Panc1 (cell line): Measurements from ENCODE around the gene COL6A3. TPM values are rescaled to one million over a fixed set of nuclear protein-coding genes. Genes with fewer than 3 reads are reported as not detected.

Source experiments
- ATAC-seq: fragments of 200-7000 bp; cut with Tn5 transposase; 2 replicates; pipeline ENCODE4 v1.9.1; 2020; ENCODE audit warnings: mild to moderate bottlenecking, moderate library complexity
- BruUV-seq: library from RNA; stranded (reverse); fragments of 400-500 nt; replicated peaks from 2 replicates; lab custom pipeline; 2021; lab: Mats Ljungman, UMichigan
- CTCF ChIA-PET: fragments of 300-600 bp; sonication (Branson Sonifier 250); formaldehyde crosslinking; loops from one replicate; lab custom pipeline; 2022; ENCODE audit warnings: antibody characterized with exemption; lab: Charles Lee
- POLR2A ChIA-PET: fragments of 300-600 bp; sonication (Branson Sonifier 250); formaldehyde crosslinking; loops from one replicate; lab custom pipeline; 2022; ENCODE audit warnings: antibody characterized with exemption; lab: Charles Lee
- DNase-seq: peaks from one replicate; pipeline ENCODE4 v3.0.0-alpha.2; 2010; ENCODE audit warnings: low read depth, low spot score
- H3K27ac ChIP-seq: 2 replicates; pipeline ENCODE4 v1.5.1; 2011; ENCODE audit warnings: mild to moderate bottlenecking, low read length, inconsistent platforms
- H3K27me3 ChIP-seq: fragments of 200-500 bp; sonication (Bioruptor generic); 2 replicates; pipeline ENCODE4 v1.6.0; 2014; ENCODE audit warnings: low read length, inconsistent platforms; ENCODE audit not compliant: control insufficient read depth, insufficient read depth
- H3K36me3 ChIP-seq: fragments of 200-500 bp; sonication (Bioruptor generic); 2 replicates; pipeline ENCODE4 v1.5.1; 2014; ENCODE audit warnings: inconsistent platforms, mild to moderate bottlenecking, low read length, moderate library complexity; ENCODE audit not compliant: control insufficient read depth, insufficient read depth
- H3K4me1 ChIP-seq: 2 replicates; pipeline ENCODE4 v1.5.1; 2011; ENCODE audit warnings: inconsistent platforms, mild to moderate bottlenecking, low read length, moderate library complexity; ENCODE audit not compliant: control insufficient read depth, insufficient read depth
- H3K4me3 ChIP-seq, 2 experiments: 2 replicates each; pipeline ENCODE4 v1.5.1; 2011 to 2012; ENCODE audit warnings: low read depth in 2 of 2, low read length in 2 of 2, mild to moderate bottlenecking in 2 of 2, inconsistent platforms in 1 of 2, moderate library complexity in 1 of 2
- H3K9me3 ChIP-seq: fragments of 200-500 bp; sonication (Bioruptor generic); 2 replicates; pipeline ENCODE4 v1.5.1; 2014; ENCODE audit warnings: low read depth, mild to moderate bottlenecking, inconsistent platforms, low read length, moderate library complexity; ENCODE audit not compliant: control insufficient read depth, insufficient read depth
- POLR2AphosphoS5 ChIP-seq: IDR thresholded peaks from 2 replicates; pipeline ENCODE4 v1.6.1; 2012; ENCODE audit warnings: mild to moderate bottlenecking, low read depth, low read length, moderate library complexity
- REST ChIP-seq, 2 experiments: IDR thresholded peaks; 2 replicates each; pipeline ENCODE4 v1.6.1; 2011 to 2012; ENCODE audit warnings: low read depth in 2 of 2, control low read depth in 1 of 2, low read length in 1 of 2, mild to moderate bottlenecking in 1 of 2, moderate library complexity in 1 of 2; ENCODE audit not compliant: insufficient read depth in 1 of 2
- SIN3A ChIP-seq: IDR thresholded peaks from 2 replicates; pipeline ENCODE4 v1.6.1; 2012; ENCODE audit warnings: low read depth, mild to moderate bottlenecking, low read length, moderate library complexity, borderline replicate concordance; ENCODE audit not compliant: insufficient read depth
- TCF7L2 ChIP-seq: IDR thresholded peaks from 2 replicates; pipeline ENCODE4 v1.6.1; 2011; ENCODE audit warnings: mild to moderate bottlenecking, low read depth, low read length, inconsistent platforms
- in situ Hi-C: cut with HindIII; loops from 2 replicates; pipeline ENCODE4 v1.10.0; 2016; ENCODE audit warnings: low sequenced_read_pairs, low pct_unique_long_range_greater_than_20kb
- intact Hi-C: fragments of 100-400 bp; cut with micrococcal nuclease; formaldehyde crosslinking; loops from one replicate; pipeline ENCODE4 v1.10.0; 2022; ENCODE audit not compliant: unreplicated experiment
- total RNA-seq: library from RNA; stranded (reverse); gene quantifications from one replicate; pipeline ENCODE4 v1.2.1, GENCODE V29; 2021; ENCODE audit not compliant: unreplicated experiment
- TF ChIP-seq, protein P1 (sequence below): fragments of 450-650 bp; IDR thresholded peaks from 2 replicates; pipeline ENCODE4 v1.5.1; 2017; ENCODE audit warnings: mild to moderate bottlenecking

COL6A3 gene
- total RNA-seq, 1 experiment from 2014 or later: 0.69 TPM

DNA sequence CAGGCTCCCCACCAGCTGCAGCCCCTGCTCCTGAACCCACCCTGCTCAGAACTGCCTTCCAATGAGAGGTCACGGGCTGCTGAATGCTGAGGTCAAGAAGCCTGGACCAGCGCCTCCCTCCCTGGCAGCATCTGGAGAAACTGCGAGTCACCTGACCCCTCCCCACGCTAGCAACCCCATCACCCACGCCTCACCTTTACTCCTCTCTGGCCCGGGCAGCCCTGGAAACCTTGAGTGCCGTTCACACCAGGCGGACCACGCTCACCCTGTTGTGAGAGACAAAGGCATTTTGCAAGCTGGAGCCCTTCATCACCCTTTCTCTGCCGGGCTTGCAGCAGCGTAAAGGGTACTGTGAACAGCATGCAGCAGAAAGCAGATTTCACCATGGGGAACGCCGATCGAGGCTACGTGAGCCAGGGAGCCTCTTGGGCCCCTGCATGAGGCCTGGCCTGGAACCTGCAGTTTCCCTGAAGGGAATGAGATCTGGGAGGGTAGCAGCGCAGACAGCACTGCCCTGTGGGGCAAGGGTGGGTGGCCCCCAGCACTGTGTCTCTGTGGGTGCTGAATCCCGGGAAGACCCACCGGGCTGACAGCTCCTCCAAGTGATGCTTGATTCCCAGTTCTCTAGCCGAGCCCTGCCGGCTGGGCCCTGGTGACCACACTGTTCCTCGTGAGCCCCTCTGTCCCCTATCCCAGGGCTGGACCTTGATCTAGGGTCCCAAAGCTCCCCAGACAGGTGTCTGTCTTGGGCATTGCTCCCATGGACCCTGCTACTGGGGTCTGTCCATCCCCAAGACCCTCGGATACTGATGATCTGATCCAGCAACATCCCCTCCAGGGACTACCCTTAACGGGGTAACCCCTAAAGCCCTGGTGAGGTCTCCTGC lies 53.8 kb downstream of the COL6A3 start:
- TF ChIP-seq, protein P1, sequence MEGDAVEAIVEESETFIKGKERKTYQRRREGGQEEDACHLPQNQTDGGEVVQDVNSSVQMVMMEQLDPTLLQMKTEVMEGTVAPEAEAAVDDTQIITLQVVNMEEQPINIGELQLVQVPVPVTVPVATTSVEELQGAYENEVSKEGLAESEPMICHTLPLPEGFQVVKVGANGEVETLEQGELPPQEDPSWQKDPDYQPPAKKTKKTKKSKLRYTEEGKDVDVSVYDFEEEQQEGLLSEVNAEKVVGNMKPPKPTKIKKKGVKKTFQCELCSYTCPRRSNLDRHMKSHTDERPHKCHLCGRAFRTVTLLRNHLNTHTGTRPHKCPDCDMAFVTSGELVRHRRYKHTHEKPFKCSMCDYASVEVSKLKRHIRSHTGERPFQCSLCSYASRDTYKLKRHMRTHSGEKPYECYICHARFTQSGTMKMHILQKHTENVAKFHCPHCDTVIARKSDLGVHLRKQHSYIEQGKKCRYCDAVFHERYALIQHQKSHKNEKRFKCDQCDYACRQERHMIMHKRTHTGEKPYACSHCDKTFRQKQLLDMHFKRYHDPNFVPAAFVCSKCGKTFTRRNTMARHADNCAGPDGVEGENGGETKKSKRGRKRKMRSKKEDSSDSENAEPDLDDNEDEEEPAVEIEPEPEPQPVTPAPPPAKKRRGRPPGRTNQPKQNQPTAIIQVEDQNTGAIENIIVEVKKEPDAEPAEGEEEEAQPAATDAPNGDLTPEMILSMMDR: no peak
- TF ChIP-seq TCF7L2 (no peak), SIN3A (no peak), REST (IDR thresholded peaks at IDR 0.05; ENCODE audit: insufficient read depth in 1 of 2, low read depth in 2 of 2, low read length in 1 of 2) (no peak)
- no peaks in the 10 kb centered on the region for H3K4me1 ChIP-seq
- CTCF ChIA-PET: no interaction called here
- no peak overlapping the region for H3K4me3 ChIP-seq
- in situ Hi-C loops (no loop called here), intact Hi-C loops (no loop called here)
- H3K27me3 ChIP-seq: no peaks in the 10 kb centered on the region
- no peaks in the 10 kb centered on the region for H3K36me3 ChIP-seq
- BruUV-seq: no TSS peak
- POLR2A ChIA-PET: interaction anchor here (0.7 kb wide), 1 partner anchor 9 kb away, joined by 3 read pairs; no protein-coding TSS in a partner anchor
- H3K27ac ChIP-seq: no peak overlapping the region
- ATAC-seq (no peak), DNase-seq (no peak)
- no peaks in the 10 kb centered on the region for H3K9me3 ChIP-seq

DNA sequence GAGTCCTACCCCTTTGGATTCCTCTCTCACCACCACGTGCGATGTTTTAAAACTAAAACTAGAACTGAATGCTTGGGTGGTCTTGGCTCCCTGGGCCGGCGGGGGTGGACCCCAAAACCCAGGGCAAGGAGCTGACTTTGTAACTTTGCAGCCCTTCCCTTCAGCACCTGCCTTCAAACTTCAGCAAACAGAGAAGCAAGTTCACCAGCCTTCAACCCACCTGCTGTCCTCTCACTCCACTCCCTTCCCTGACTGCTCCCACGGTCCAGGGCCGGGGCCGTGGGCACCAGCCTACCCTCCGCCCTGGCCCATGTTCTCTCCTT lies 54.5 kb downstream of the COL6A3 start:
- H3K36me3 ChIP-seq: no peaks in the 10 kb centered on the region
- POLR2A ChIA-PET: no interaction called here
- no peaks in the 10 kb centered on the region for H3K27me3 ChIP-seq
- intact Hi-C loops (no loop called here), in situ Hi-C loops (no loop called here)
- CTCF ChIA-PET: no interaction called here
- DNase-seq (no peak), ATAC-seq (no peak)
- no peak overlapping the region for H3K4me3 ChIP-seq
- no peaks in the 10 kb centered on the region for H3K4me1 ChIP-seq
- no peaks in the 10 kb centered on the region for H3K9me3 ChIP-seq
- no TSS peak for BruUV-seq
- no peak overlapping the region for H3K27ac ChIP-seq
- TF ChIP-seq, protein P1: no peak
- TF ChIP-seq REST (IDR thresholded peaks at IDR 0.05; ENCODE audit: insufficient read depth in 1 of 2, low read depth in 2 of 2, low read length in 1 of 2) (no peak), POLR2AphosphoS5 (no peak), SIN3A (no peak), TCF7L2 (no peak)
